HepG2 (cell line): ENCODE data around the gene UBAP1L. TPM values are rescaled to one million over a fixed set of nuclear protein-coding genes. Genes with fewer than 3 reads are reported as not detected.

ENCODE experiments used
- ADNP ChIP-seq: sonication (generic); formaldehyde crosslinking; IDR thresholded peaks from 2 replicates; pipeline ENCODE4 v1.4.0; 2020; ENCODE audit warnings: missing genetic modification reagents
- ATF7-NPFF ChIP-seq: sonication (generic); formaldehyde crosslinking; IDR thresholded peaks from 2 replicates; pipeline ENCODE4 v1.8.1; 2023; ENCODE audit warnings: mild to moderate bottlenecking, low read depth, missing genetic modification reagents, moderate library complexity
- CHD2 ChIP-seq: IDR thresholded peaks from 2 replicates; pipeline ENCODE4 v1.6.1; 2011; ENCODE audit warnings: low read depth, low read length, improper control_type of control experiment
- CSRNP2 ChIP-seq: sonication (generic); formaldehyde crosslinking; conservative IDR thresholded peaks from 2 replicates; pipeline ENCODE4 v1.8.0; 2022; ENCODE audit warnings: low read depth, missing genetic modification reagents
- FOXP1 ChIP-seq, 2 experiments: fragments of 450-650 bp in 1 of 2; IDR thresholded peaks; 2 replicates each; pipeline ENCODE4 v1.6.1; 2017 to 2018; ENCODE audit warnings: antibody characterized with exemption in 1 of 2
- ISX ChIP-seq: sonication (generic); formaldehyde crosslinking; conservative IDR thresholded peaks from 2 replicates; pipeline ENCODE4 v1.5.0; 2020; ENCODE audit warnings: missing genetic modification reagents
- MATR3 ChIP-seq: sonication (generic); formaldehyde crosslinking; IDR thresholded peaks from 2 replicates; pipeline ENCODE4 v1.4.0; 2020; ENCODE audit warnings: missing genetic modification reagents
- MXI1 ChIP-seq: IDR thresholded peaks from 3 replicates; pipeline ENCODE4 v1.6.1; 2012; ENCODE audit warnings: low read depth, low read length, inconsistent platforms, borderline replicate concordance
- NAIF1 ChIP-seq: sonication (generic); formaldehyde crosslinking; IDR thresholded peaks from 2 replicates; pipeline ENCODE4 v1.5.0; 2020; ENCODE audit warnings: mild to moderate bottlenecking, missing genetic modification reagents, borderline replicate concordance
- NFIC ChIP-seq: IDR thresholded peaks from 2 replicates; pipeline ENCODE4 v1.6.1; 2012; ENCODE audit warnings: mild to moderate bottlenecking, low read length, inconsistent platforms
- NFYC ChIP-seq: IDR thresholded peaks from 2 replicates; pipeline ENCODE4 v1.6.1; 2016; ENCODE audit warnings: missing genetic modification reagents, missing compliant biosample characterization
- POLR2G ChIP-seq: fragments of 200-400 bp; formaldehyde crosslinking; IDR thresholded peaks from 2 replicates; pipeline ENCODE4 v1.6.1; 2018; ENCODE audit warnings: mild to moderate bottlenecking, low read depth, low read length, moderate library complexity
- SMAD1 ChIP-seq: sonication (generic); formaldehyde crosslinking; IDR thresholded peaks from 2 replicates; pipeline ENCODE4 v1.4.0; 2020; ENCODE audit warnings: missing genetic modification reagents, low read depth, mild to moderate bottlenecking, borderline replicate concordance
- SMARCC2 ChIP-seq: fragments of 450-650 bp; IDR thresholded peaks from 2 replicates; pipeline ENCODE4 v1.6.1; 2017; ENCODE audit warnings: antibody characterized with exemption, mild to moderate bottlenecking
- SMC3 ChIP-seq: IDR thresholded peaks from 2 replicates; pipeline ENCODE4 v1.6.1; 2011; ENCODE audit warnings: low read length, improper control_type of control experiment
- SNAPC5 ChIP-seq: sonication (generic); formaldehyde crosslinking; IDR thresholded peaks from 2 replicates; pipeline ENCODE4 v1.8.1; 2023; ENCODE audit warnings: mild to moderate bottlenecking, missing genetic modification reagents, borderline replicate concordance
- THYN1 ChIP-seq: sonication (generic); formaldehyde crosslinking; IDR thresholded peaks from 2 replicates; pipeline ENCODE4 v1.8.1; 2023; ENCODE audit warnings: low read depth, mild to moderate bottlenecking, moderate library complexity, missing genetic modification reagents, borderline replicate concordance
- ZNF230 ChIP-seq: sonication (generic); formaldehyde crosslinking; IDR thresholded peaks from 2 replicates; pipeline ENCODE4 v1.4.0; 2020; ENCODE audit warnings: mild to moderate bottlenecking, missing genetic modification reagents
- ZNF335 ChIP-seq: sonication (generic); formaldehyde crosslinking; IDR thresholded peaks from 2 replicates; pipeline ENCODE4 v1.4.0; 2020; ENCODE audit warnings: missing genetic modification reagents
- ZNF550 ChIP-seq: sonication (generic); formaldehyde crosslinking; IDR thresholded peaks from 2 replicates; pipeline ENCODE4 v1.4.0; 2020; ENCODE audit warnings: mild to moderate bottlenecking, missing genetic modification reagents, borderline replicate concordance
- polyA plus RNA-seq, 8 experiments: library from polyadenylated mRNA; depleted of rRNA in 3 of 8; stranded (reverse) in 7 of 8; unstranded in 1 of 8; fragments of >200 nt; fragmentation: Illumina TruSeq in 4 of 8; extraction: Trizol in 4 of 8; gene quantifications; 2 replicates each; pipeline versions ENCODE4 v1.2.1 to v1.2.3, GENCODE V29; 2011 to 2016; ENCODE audit warnings: low read depth in 4 of 8, missing spikeins in 1 of 8, mixed read lengths in 1 of 8; ENCODE audit not compliant: insufficient read depth in 1 of 8
- total RNA-seq, 5 experiments: library from RNA; depleted of rRNA; stranded (reverse); fragments of >200 nt; fragmentation: Illumina TruSeq; extraction: Trizol; gene quantifications; 2 replicates each; pipeline ENCODE4 v1.2.3, GENCODE V29; 2016; ENCODE audit warnings: low read depth in 1 of 5
- TF ChIP-seq, protein P1 (sequence below): sonication (generic); formaldehyde crosslinking; IDR thresholded peaks from 2 replicates; pipeline ENCODE4 v1.5.0; 2020; ENCODE audit warnings: missing genetic modification reagents
- TF ChIP-seq, protein P2 (sequence below): IDR thresholded peaks from 2 replicates; pipeline ENCODE4 v1.6.1; 2016; ENCODE audit warnings: missing compliant biosample characterization, missing genetic modification reagents, borderline replicate concordance
- TF ChIP-seq, protein P3 (sequence below): sonication (generic); formaldehyde crosslinking; IDR thresholded peaks from 2 replicates; pipeline ENCODE4 v1.4.0; 2020; ENCODE audit warnings: low read depth, mild to moderate bottlenecking, missing genetic modification reagents
- TF ChIP-seq, protein P4 (sequence below): sonication (generic); formaldehyde crosslinking; IDR thresholded peaks from 2 replicates; pipeline ENCODE4 v1.5.0; 2020; ENCODE audit warnings: mild to moderate bottlenecking, missing genetic modification reagents, moderate library complexity

Gene UBAP1L
- total and polyA plus RNA-seq, 2 of the 13 experiments (the other 11 are each of a cell fraction or from before 2014, with no cell fraction given) = 0.86 to 1.4 TPM

DNA sequence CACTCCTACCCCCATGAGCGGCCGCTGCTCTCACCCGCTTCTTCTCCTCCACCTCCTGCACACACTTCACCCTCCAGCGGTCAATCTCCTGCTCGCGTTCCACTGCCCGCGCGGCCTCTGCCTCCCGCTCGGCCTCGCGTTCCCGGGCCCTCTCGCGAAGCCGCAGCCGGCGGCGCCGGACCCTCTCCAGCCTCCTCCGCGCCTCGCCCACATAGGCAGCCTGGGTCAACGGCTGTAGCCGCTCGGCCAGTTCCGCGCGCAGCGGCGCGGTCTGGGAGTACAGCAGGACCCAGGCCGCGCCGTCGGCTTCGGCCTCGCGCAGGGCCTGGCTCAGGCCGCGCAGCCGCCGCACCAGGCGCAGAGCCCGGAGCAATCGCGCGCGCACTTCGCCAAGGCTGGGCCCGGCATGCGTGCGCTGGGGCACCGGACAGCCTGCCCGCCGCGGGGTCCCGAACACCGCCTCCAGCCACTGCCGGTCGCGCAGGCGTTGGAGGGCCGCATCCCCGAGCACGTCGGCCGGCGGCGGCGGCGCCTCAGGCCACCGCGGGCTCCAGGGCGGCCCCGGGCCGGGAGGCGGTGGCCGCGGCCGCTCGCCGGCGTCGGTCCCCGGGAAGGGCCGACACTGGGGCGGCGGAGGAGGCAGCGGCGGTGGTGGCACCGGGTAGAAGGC is 18.0 kb upstream of the UBAP1L start (continued):
- TF ChIP-seq, protein P1, sequence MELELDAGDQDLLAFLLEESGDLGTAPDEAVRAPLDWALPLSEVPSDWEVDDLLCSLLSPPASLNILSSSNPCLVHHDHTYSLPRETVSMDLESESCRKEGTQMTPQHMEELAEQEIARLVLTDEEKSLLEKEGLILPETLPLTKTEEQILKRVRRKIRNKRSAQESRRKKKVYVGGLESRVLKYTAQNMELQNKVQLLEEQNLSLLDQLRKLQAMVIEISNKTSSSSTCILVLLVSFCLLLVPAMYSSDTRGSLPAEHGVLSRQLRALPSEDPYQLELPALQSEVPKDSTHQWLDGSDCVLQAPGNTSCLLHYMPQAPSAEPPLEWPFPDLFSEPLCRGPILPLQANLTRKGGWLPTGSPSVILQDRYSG (CRISPR knock-in tag) = no peak
- TF ChIP-seq ZNF335 (CRISPR knock-in tag) (no peak), NAIF1 (CRISPR knock-in tag) (no peak), ATF7-NPFF (CRISPR knock-in tag) (no peak; the same call in 1 of the 2 replicates), ZNF230 (CRISPR knock-in tag) (no peak), CHD2 (peak; percentile 86), FOXP1 (IDR thresholded peaks at IDR 0.05) (no peak), FOXP1 (CRISPR knock-in tag; IDR thresholded peaks at IDR 0.05) (no peak), SMC3 (no peak), SNAPC5 (CRISPR knock-in tag) (no peak), SMARCC2 (no peak), THYN1 (CRISPR knock-in tag) (no peak), ADNP (CRISPR knock-in tag) (no peak), SMAD1 (no peak; the same call in 1 of the 2 replicates), MXI1 (peak; percentile 32; the same call in 1 of the 3 replicates), ZNF550 (CRISPR knock-in tag) (no peak), ISX (no peak; the same call in 1 of the 2 replicates), CSRNP2 (no peak), POLR2G (no peak), NFIC (no peak), MATR3 (CRISPR knock-in tag) (no peak), NFYC (CRISPR knock-in tag) (no peak)
- TF ChIP-seq, protein P2, sequence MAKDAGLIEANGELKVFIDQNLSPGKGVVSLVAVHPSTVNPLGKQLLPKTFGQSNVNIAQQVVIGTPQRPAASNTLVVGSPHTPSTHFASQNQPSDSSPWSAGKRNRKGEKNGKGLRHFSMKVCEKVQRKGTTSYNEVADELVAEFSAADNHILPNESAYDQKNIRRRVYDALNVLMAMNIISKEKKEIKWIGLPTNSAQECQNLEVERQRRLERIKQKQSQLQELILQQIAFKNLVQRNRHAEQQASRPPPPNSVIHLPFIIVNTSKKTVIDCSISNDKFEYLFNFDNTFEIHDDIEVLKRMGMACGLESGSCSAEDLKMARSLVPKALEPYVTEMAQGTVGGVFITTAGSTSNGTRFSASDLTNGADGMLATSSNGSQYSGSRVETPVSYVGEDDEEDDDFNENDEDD (CRISPR knock-in tag) = no peak
- TF ChIP-seq, protein P3, sequence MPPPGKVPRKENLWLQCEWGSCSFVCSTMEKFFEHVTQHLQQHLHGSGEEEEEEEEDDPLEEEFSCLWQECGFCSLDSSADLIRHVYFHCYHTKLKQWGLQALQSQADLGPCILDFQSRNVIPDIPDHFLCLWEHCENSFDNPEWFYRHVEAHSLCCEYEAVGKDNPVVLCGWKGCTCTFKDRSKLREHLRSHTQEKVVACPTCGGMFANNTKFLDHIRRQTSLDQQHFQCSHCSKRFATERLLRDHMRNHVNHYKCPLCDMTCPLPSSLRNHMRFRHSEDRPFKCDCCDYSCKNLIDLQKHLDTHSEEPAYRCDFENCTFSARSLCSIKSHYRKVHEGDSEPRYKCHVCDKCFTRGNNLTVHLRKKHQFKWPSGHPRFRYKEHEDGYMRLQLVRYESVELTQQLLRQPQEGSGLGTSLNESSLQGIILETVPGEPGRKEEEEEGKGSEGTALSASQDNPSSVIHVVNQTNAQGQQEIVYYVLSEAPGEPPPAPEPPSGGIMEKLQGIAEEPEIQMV = no peak
- TF ChIP-seq, protein P4, sequence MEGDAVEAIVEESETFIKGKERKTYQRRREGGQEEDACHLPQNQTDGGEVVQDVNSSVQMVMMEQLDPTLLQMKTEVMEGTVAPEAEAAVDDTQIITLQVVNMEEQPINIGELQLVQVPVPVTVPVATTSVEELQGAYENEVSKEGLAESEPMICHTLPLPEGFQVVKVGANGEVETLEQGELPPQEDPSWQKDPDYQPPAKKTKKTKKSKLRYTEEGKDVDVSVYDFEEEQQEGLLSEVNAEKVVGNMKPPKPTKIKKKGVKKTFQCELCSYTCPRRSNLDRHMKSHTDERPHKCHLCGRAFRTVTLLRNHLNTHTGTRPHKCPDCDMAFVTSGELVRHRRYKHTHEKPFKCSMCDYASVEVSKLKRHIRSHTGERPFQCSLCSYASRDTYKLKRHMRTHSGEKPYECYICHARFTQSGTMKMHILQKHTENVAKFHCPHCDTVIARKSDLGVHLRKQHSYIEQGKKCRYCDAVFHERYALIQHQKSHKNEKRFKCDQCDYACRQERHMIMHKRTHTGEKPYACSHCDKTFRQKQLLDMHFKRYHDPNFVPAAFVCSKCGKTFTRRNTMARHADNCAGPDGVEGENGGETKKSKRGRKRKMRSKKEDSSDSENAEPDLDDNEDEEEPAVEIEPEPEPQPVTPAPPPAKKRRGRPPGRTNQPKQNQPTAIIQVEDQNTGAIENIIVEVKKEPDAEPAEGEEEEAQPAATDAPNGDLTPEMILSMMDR (CRISPR knock-in tag) = no peak
